Gastrocnemius medialis (tissue), 4 donors: ENCODE results near the gene MAPK6. TPM values are rescaled to one million over a fixed set of nuclear protein-coding genes. Genes with fewer than 3 reads are reported as not detected.

Source experiments
- ATAC-seq, 2 donors: fragments of 150-250 bp; one replicate each; pipeline ENCODE4 v1.9.1; 2016
- DNase-seq, 2 donors: peaks; one replicate each; pipeline ENCODE4 v3.0.0-alpha.2; 2019
- H3K27ac ChIP-seq, 4 donors: fragments of 200-600 bp; sonication (generic); 1 replicate in 1 of 4; 2 replicates in 3 of 4; pipeline ENCODE4 v1.5.1; 2016 to 2018; ENCODE audit warnings: mild to moderate bottlenecking in 2 of 4, moderate library complexity in 1 of 4
- H3K27me3 ChIP-seq, 3 donors: fragments of 200-600 bp; sonication (generic) in 2 of 3; 1 replicate in 1 of 3; 2 replicates in 2 of 3; pipeline versions ENCODE4 v1.5.1 to v1.6.0; 2016 to 2019; ENCODE audit warnings: mild to moderate bottlenecking in 1 of 3, moderate library complexity in 1 of 3
- H3K36me3 ChIP-seq, 2 donors: fragments of 200-600 bp; sonication (generic) in 1 of 2; one replicate each; pipeline ENCODE4 v1.5.1; 2017 to 2018
- H3K4me1 ChIP-seq, 2 donors: fragments of 200-600 bp; sonication (generic) in 1 of 2; one replicate each; pipeline ENCODE4 v1.5.1; 2016 to 2017; ENCODE audit warnings: mild to moderate bottlenecking in 2 of 2
- H3K4me3 ChIP-seq, 4 donors: fragments of 200-600 bp; sonication (generic) in 3 of 4; 1 replicate in 1 of 4; 2 replicates in 3 of 4; pipeline ENCODE4 v1.5.1; 2016 to 2019; ENCODE audit warnings: mild to moderate bottlenecking in 2 of 4
- H3K9me3 ChIP-seq, 3 donors: fragments of 200-600 bp; sonication (generic) in 2 of 3; 1 replicate in 1 of 3; 2 replicates in 2 of 3; pipeline ENCODE4 v1.5.1; 2016 to 2019
- POLR2A ChIP-seq, 2 donors: fragments of 450-650 bp; IDR thresholded peaks; one replicate each; pipeline ENCODE4 v1.6.1; 2017; ENCODE audit warnings: antibody characterized with exemption in 2 of 2, mild to moderate bottlenecking in 2 of 2, moderate library complexity in 2 of 2
- in situ Hi-C, 4 donors: fragments of 200-750 bp; cut with MboI; loops; one replicate each; pipeline versions ENCODE4 v1.15.0 to v1.8.0; 2017; ENCODE audit warnings: low sequenced_read_pairs in 4 of 4
- intact Hi-C: fragments of 100-400 bp; cut with DNase I; formaldehyde crosslinking; loops from one replicate; pipeline ENCODE4 v1.15.1; 2023; ENCODE audit warnings: low total_unique reads
- total RNA-seq, 4 donors: library from RNA; depleted of rRNA; stranded (reverse); fragments of >200 nt; gene quantifications; one replicate each; pipeline versions ENCODE4 v1.1.0 to v1.2.3, GENCODE V29; 2016
- TF ChIP-seq, protein P1 (sequence below), 5 experiments: fragments of 450-650 bp in 3 of 5; fragments of 200-600 bp in 2 of 5; sonication (generic) in 2 of 5; IDR thresholded peaks in 4 of 5; conservative IDR thresholded peaks in 1 of 5; 1 replicate in 4 of 5; 2 replicates in 1 of 5; pipeline ENCODE4 v1.5.1; 2016 to 2019; ENCODE audit warnings: antibody characterized with exemption in 5 of 5, mild to moderate bottlenecking in 3 of 5, moderate library complexity in 3 of 5

MAPK6 gene
- total RNA-seq, 4 donors from 2014 or later: 47.6 to 84.4 (median 56.4) TPM

DNA sequence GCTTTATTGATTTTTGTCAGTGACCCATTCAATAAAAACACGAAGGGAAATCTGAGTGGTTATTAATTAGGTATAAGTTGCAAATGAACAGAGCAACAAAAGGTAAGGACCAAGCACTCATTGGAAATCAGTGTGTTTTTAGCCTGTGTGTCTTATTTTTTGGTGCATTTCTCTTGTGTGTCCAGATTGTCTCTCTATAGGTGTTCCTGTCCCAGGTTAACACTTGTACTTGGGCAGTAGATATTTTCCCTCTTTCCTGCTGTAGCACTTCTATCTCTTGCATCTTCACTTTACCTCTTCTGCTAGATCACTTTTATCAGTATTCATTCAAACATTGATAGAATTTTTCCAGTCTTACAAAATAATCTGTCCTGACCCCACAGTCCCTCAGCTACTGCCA, 37.0 kb downstream of the MAPK6 start:
- DNase-seq: no peak
- in situ Hi-C loops: no loop called here
- Histone ChIP-seq H3K4me3 (no peak overlapping the region), H3K27me3 (no peaks in the 10 kb centered on the region), H3K9me3 (no peaks in the 10 kb centered on the region), H3K36me3 (peaks cover 0 to 67% of the 10 kb centered on the region in 2 donors), H3K4me1 (peaks cover 0 to 4% of the 10 kb centered on the region in 2 donors), H3K27ac (no peak overlapping the region)
- no peak for ATAC-seq
- intact Hi-C loops: no loop called here
- TF ChIP-seq, protein P1, sequence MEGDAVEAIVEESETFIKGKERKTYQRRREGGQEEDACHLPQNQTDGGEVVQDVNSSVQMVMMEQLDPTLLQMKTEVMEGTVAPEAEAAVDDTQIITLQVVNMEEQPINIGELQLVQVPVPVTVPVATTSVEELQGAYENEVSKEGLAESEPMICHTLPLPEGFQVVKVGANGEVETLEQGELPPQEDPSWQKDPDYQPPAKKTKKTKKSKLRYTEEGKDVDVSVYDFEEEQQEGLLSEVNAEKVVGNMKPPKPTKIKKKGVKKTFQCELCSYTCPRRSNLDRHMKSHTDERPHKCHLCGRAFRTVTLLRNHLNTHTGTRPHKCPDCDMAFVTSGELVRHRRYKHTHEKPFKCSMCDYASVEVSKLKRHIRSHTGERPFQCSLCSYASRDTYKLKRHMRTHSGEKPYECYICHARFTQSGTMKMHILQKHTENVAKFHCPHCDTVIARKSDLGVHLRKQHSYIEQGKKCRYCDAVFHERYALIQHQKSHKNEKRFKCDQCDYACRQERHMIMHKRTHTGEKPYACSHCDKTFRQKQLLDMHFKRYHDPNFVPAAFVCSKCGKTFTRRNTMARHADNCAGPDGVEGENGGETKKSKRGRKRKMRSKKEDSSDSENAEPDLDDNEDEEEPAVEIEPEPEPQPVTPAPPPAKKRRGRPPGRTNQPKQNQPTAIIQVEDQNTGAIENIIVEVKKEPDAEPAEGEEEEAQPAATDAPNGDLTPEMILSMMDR (IDR thresholded peaks at IDR 0.05 in 4 of 5, conservative IDR thresholded peaks at IDR 0.05 in 1 of 5): no peak
- TF ChIP-seq POLR2A (IDR thresholded peaks at IDR 0.05): no peak

- intact Hi-C loops (no loop called here), in situ Hi-C loops (no loop called here)
- H3K27ac ChIP-seq: no peak overlapping the region
- ATAC-seq (no peak), DNase-seq (no peak)
- peaks cover 0 to 4% of the 10 kb centered on the region in 2 donors for H3K4me1 ChIP-seq
- H3K4me3 ChIP-seq: no peak overlapping the region
- no peaks in the 10 kb centered on the region for H3K9me3 ChIP-seq
- no peak for TF ChIP-seq POLR2A (IDR thresholded peaks at IDR 0.05)
- TF ChIP-seq, protein P1 (IDR thresholded peaks at IDR 0.05 in 4 of 5, conservative IDR thresholded peaks at IDR 0.05 in 1 of 5): no peak
- H3K36me3 ChIP-seq: peaks cover 0 to 68% of the 10 kb centered on the region in 2 donors
- H3K27me3 ChIP-seq: no peaks in the 10 kb centered on the region
Measured at GRCh38 chr15:52056496-52056895, 37.5 kb downstream of the MAPK6 start.

- peaks cover 0 to 71% of the 10 kb centered on the region in 2 donors for H3K36me3 ChIP-seq
- intact Hi-C loops (no loop called here), in situ Hi-C loops (no loop called here)
- ATAC-seq (no peak), DNase-seq (no peak)
- no peaks in the 10 kb centered on the region for H3K27me3 ChIP-seq
- H3K4me1 ChIP-seq: no peaks in the 10 kb centered on the region
- no peaks in the 10 kb centered on the region for H3K9me3 ChIP-seq
- no peak overlapping the region for H3K4me3 ChIP-seq
- TF ChIP-seq, protein P1 (IDR thresholded peaks at IDR 0.05 in 4 of 5, conservative IDR thresholded peaks at IDR 0.05 in 1 of 5): no peak
- no peak for TF ChIP-seq POLR2A (IDR thresholded peaks at IDR 0.05)
- no peak overlapping the region for H3K27ac ChIP-seq
Measured at GRCh38 chr15:52057996-52058395, 39.0 kb downstream of the MAPK6 start.

- ATAC-seq: no peak
- H3K27ac ChIP-seq: no peak overlapping the region
- no peaks in the 10 kb centered on the region for H3K9me3 ChIP-seq
- in situ Hi-C loops (no loop called here), intact Hi-C loops (no loop called here)
- peaks cover 3 to 84% of the 10 kb centered on the region in 2 donors for H3K36me3 ChIP-seq
- TF ChIP-seq, protein P1 (IDR thresholded peaks at IDR 0.05 in 4 of 5, conservative IDR thresholded peaks at IDR 0.05 in 1 of 5): no peak
- no peak for TF ChIP-seq POLR2A (IDR thresholded peaks at IDR 0.05)
- H3K27me3 ChIP-seq: no peaks in the 10 kb centered on the region
- H3K4me3 ChIP-seq: no peak overlapping the region
- H3K4me1 ChIP-seq: no peaks in the 10 kb centered on the region
- no peak for DNase-seq
Measured at GRCh38 chr15:52060501-52060900, 41.5 kb downstream of the MAPK6 start.
